GM12878 (cell line): ENCODE results near the gene UBQLN1. TPM values are rescaled to one million over a fixed set of nuclear protein-coding genes. Genes with fewer than 3 reads are reported as not detected.

ENCODE experiments used
- ATAC-seq: fragments of 200-7000 bp; cut with Tn5 transposase; 3 replicates; pipeline ENCODE4 v1.9.1; 2020; ENCODE audit warnings: mild to moderate bottlenecking, moderate library complexity
- BruUV-seq: library from RNA; stranded (reverse); fragments of 400-500 nt; replicated peaks from 2 replicates; lab custom pipeline; 2021; lab: Mats Ljungman, UMichigan
- CTCF ChIA-PET: fragments of 300-600 bp; sonication (Branson Sonifier 250); formaldehyde crosslinking; extraction: SDS; loops from one replicate; lab custom pipeline; 2021; ENCODE audit warnings: inconsistent platforms; lab: Yijun Ruan, JAX
- POLR2A ChIA-PET: fragments of 350-600 bp; formaldehyde crosslinking; extraction: SDS; loops from one replicate; lab custom pipeline; 2021; ENCODE audit warnings: inconsistent platforms; lab: Charles Lee
- RAD21 ChIA-PET: fragments of 300-600 bp; sonication (Branson Sonifier 250); formaldehyde crosslinking; loops from one replicate; lab custom pipeline; 2023; ENCODE audit warnings: antibody characterized with exemption; ENCODE audit not compliant: unreplicated experiment; lab: Charles Lee
- SMC1A ChIA-PET: fragments of 300-600 bp; sonication (Branson Sonifier 250); formaldehyde crosslinking; loops from one replicate; lab custom pipeline; 2023; ENCODE audit not compliant: unreplicated experiment, uncharacterized antibody; lab: Charles Lee
- DNase-seq: peaks from one replicate; pipeline ENCODE4 v3.0.0-alpha.2; 2011; ENCODE audit warnings: low read depth, low spot score
- FAIRE-seq: peaks from 3 replicates; lab custom pipeline; 2011; peaks lifted over from hg19 to GRCh38; lab: Jason Lieb, UNC
- H2AFZ ChIP-seq: 2 replicates; pipeline ENCODE4 v1.6.0; 2011; ENCODE audit warnings: low read depth, low read length, control low read depth; ENCODE audit not compliant: control insufficient read depth
- H3K27ac ChIP-seq: 2 replicates; pipeline ENCODE4 v1.5.1; 2011; ENCODE audit warnings: control low read depth; ENCODE audit not compliant: control insufficient read depth, insufficient read depth
- H3K27me3 ChIP-seq, 2 experiments: replicated peaks in 1 of 2; 2 replicates each; pipeline versions ENCODE4 v1.6.0 to v1.6.1; 2011; ENCODE audit warnings: low read length in 1 of 2; ENCODE audit not compliant: control insufficient read depth in 2 of 2, insufficient read depth in 2 of 2
- H3K36me3 ChIP-seq, 2 experiments: 2 replicates each; pipeline ENCODE4 v1.5.1; 2011; ENCODE audit warnings: low read length in 1 of 2; ENCODE audit not compliant: control insufficient read depth in 2 of 2, insufficient read depth in 2 of 2
- H3K4me1 ChIP-seq: 2 replicates; pipeline ENCODE4 v1.6.1; 2011; ENCODE audit warnings: mild to moderate bottlenecking, low read length, moderate library complexity, mixed read lengths; ENCODE audit not compliant: control insufficient read depth, insufficient read depth
- H3K4me2 ChIP-seq: 2 replicates; pipeline ENCODE4 v1.6.0; 2011; ENCODE audit warnings: control low read depth; ENCODE audit not compliant: control insufficient read depth, insufficient read depth
- H3K4me3 ChIP-seq: fragments of 200-600 bp; sonication (generic); 2 replicates; pipeline ENCODE4 v1.5.1; 2016
- H3K79me2 ChIP-seq: 2 replicates; pipeline ENCODE4 v1.6.0; 2011; ENCODE audit warnings: low read length; ENCODE audit not compliant: control insufficient read depth, insufficient read depth
- H3K9ac ChIP-seq: 2 replicates; pipeline ENCODE4 v1.8.0; 2011; ENCODE audit warnings: low read length, control low read depth, mixed read lengths; ENCODE audit not compliant: control insufficient read depth, insufficient read depth
- H3K9me3 ChIP-seq: replicated peaks from 3 replicates; pipeline ENCODE4 v1.5.1; 2011; ENCODE audit warnings: mild to moderate bottlenecking, low read length; ENCODE audit not compliant: control insufficient read depth, insufficient read depth
- H4K20me1 ChIP-seq: 2 replicates; pipeline ENCODE4 v1.6.0; 2011; ENCODE audit not compliant: control insufficient read depth, insufficient read depth
- CHD2 ChIP-seq: IDR thresholded peaks from 2 replicates; pipeline ENCODE4 v1.6.1; 2011; ENCODE audit warnings: low read depth, low read length, improper control_type of control experiment, borderline replicate concordance
- FOS ChIP-seq: IDR thresholded peaks from 3 replicates; pipeline ENCODE4 v1.6.1; 2011; ENCODE audit warnings: borderline replicate concordance; ENCODE audit not compliant: insufficient read length; ENCODE audit errors: extremely low read depth
- FOXM1 ChIP-seq: IDR thresholded peaks from 2 replicates; pipeline ENCODE4 v1.6.1; 2012; ENCODE audit warnings: low read depth, mild to moderate bottlenecking, inconsistent platforms, low read length, moderate library complexity
- GATAD2B ChIP-seq: fragments of 450-650 bp; conservative IDR thresholded peaks from 2 replicates; pipeline ENCODE4 v1.6.1; 2017; ENCODE audit warnings: low read depth, mild to moderate bottlenecking, moderate library complexity
- JUNB ChIP-seq: IDR thresholded peaks from 2 replicates; pipeline ENCODE4 v1.6.1; 2016; ENCODE audit warnings: antibody characterized with exemption, mild to moderate bottlenecking
- MEF2B ChIP-seq: fragments of 450-650 bp; IDR thresholded peaks from 2 replicates; pipeline ENCODE4 v1.6.1; 2018; ENCODE audit warnings: mild to moderate bottlenecking, moderate library complexity; ENCODE audit not compliant: partially characterized antibody, poor library complexity, severe bottlenecking
- POLR2A ChIP-seq: IDR thresholded peaks from 2 replicates; pipeline ENCODE4 v1.6.1; 2011; ENCODE audit warnings: low read depth, mild to moderate bottlenecking, low read length
- RFX5 ChIP-seq: IDR thresholded peaks from 2 replicates; pipeline ENCODE4 v1.6.1; 2011; ENCODE audit warnings: low read depth, low read length, improper control_type of control experiment
- SMAD5 ChIP-seq: IDR thresholded peaks from 2 replicates; pipeline ENCODE4 v1.6.1; 2016; ENCODE audit warnings: antibody characterized with exemption, low read depth
- SMARCA5 ChIP-seq: fragments of 450-650 bp; IDR thresholded peaks from 2 replicates; pipeline ENCODE4 v1.6.1; 2017; ENCODE audit warnings: mild to moderate bottlenecking
- TARDBP ChIP-seq: IDR thresholded peaks from 2 replicates; pipeline ENCODE4 v1.6.1; 2016; ENCODE audit warnings: borderline replicate concordance
- YBX1 ChIP-seq: fragments of 450-650 bp; IDR thresholded peaks from 2 replicates; pipeline ENCODE4 v1.6.1; 2016; ENCODE audit warnings: antibody characterized with exemption
- ZNF384 ChIP-seq: IDR thresholded peaks from 2 replicates; pipeline ENCODE4 v1.6.1; 2012; ENCODE audit warnings: low read depth, mild to moderate bottlenecking, low read length, improper control_type of control experiment, borderline replicate concordance
- WGBS: methylation state at CpG from one replicate; pipeline ENCODE4 v1.1.6; 2016; ENCODE audit warnings: low lambda C conversion rate; ENCODE audit not compliant: insufficient replicate concordance, insufficient coverage; ENCODE audit errors: missing lambda C conversion rate; 5-methylcytosine and 5-hydroxymethylcytosine counted together
- in situ Hi-C: fragments of 300-500 bp; cut with MboI; formaldehyde crosslinking; loops from 9 replicates; pipeline ENCODE4 v1.14.3; 2018; ENCODE audit warnings: mixed read lengths
- intact Hi-C: fragments of 100-400 bp; cut with micrococcal nuclease; formaldehyde crosslinking; loops from one replicate; pipeline ENCODE4 v1.14.2; 2022; ENCODE audit not compliant: unreplicated experiment
- polyA plus RNA-seq, 11 experiments: library from polyadenylated mRNA; depleted of rRNA in 4 of 11; unstranded in 6 of 11; stranded (reverse) in 5 of 11; fragments of >200 nt; fragmentation: Nextera tagmentation in 4 of 11; fragmentation: Illumina TruSeq in 1 of 11; extraction: Ambion mirVana in 4 of 11; extraction: Trizol in 1 of 11; gene quantifications; 1 replicate in 1 of 11; 2 replicates in 10 of 11; pipeline versions ENCODE4 v1.2.1 to v1.2.3, GENCODE V29; 2011 to 2016; ENCODE audit warnings: inconsistent platforms in 2 of 11, missing spikeins in 2 of 11, low read depth in 1 of 11
- total RNA-seq, 4 experiments: library from RNA; depleted of rRNA in 3 of 4; stranded (reverse); fragments of >200 nt in 3 of 4; fragmentation: Illumina TruSeq in 1 of 4; extraction: Trizol in 1 of 4; gene quantifications; 2 replicates each; pipeline versions ENCODE4 v1.2.1 to v1.2.3, GENCODE V29; 2013 to 2021
- TF ChIP-seq, protein P1 (sequence below): fragments of 450-650 bp; conservative IDR thresholded peaks from 2 replicates; pipeline ENCODE4 v1.6.1; 2017; ENCODE audit warnings: mild to moderate bottlenecking, moderate library complexity
- TF ChIP-seq, protein P2 (sequence below): fragments of 450-650 bp; IDR thresholded peaks from 2 replicates; pipeline ENCODE4 v1.6.1; 2016; ENCODE audit warnings: mild to moderate bottlenecking

Gene UBQLN1
- total and polyA plus RNA-seq, 10 of the 15 experiments (the other 5 are each of a cell fraction or from before 2014, with no cell fraction given): 12.4 to 118 (median 66.1) TPM

DNA sequence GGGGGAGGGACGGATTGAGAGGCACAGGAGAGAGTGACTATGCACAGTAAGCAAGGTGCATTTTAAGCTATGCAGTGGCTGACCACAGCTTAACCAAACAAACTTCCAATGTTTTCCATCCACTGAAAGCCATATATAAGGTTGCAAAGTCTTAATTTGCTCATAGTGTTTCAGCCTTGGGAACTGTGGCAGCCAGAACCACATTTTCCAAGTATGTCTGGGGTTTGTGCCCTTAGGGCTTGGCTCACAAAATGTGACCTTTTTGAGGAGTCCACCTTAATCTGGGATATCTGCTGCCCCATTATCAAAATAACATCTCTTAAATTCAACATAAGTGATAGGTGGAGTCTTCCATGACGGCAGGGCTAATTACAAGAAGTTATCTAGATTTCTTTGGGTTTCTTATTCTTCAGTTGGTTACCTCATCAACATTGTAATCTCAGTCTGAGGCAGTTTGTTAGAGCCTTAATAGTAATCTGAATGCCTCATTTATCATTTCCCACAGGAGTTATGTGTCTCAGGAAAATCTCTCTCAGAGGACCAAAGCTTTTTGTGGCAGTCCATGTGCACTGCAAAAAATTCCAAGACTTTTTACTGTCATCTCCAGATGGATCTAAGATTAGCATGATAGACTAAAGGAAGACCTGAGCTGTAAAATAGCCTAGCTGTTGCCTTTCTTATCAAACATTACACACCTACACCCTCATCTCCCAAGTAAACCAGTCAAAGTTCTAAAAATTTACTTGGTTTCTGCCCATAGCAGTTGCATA, 15.2 kb upstream of the UBQLN1 start:
- Histone ChIP-seq H3K4me2 (no peak overlapping the region), H3K9me3 (no peaks in the 10 kb centered on the region; the same call in 2 of the 3 replicates), H2AFZ (no peak overlapping the region), H3K4me1 (no peaks in the 10 kb centered on the region), H3K4me3 (no peak overlapping the region), H3K79me2 (no peaks in the 10 kb centered on the region), H4K20me1 (no peaks in the 10 kb centered on the region), H3K27me3 (no peaks in the 10 kb centered on the region), H3K9ac (no peak overlapping the region), H3K36me3 (no peaks in the 10 kb centered on the region), H3K27ac (no peak overlapping the region)
- BruUV-seq: no TSS peak
- FAIRE-seq: no peak
- CTCF ChIA-PET: no interaction called here
- in situ Hi-C loops: no loop called here
- intact Hi-C loops: no loop called here
- DNase-seq: no peak
- TF ChIP-seq RFX5: no peak
- no peak for TF ChIP-seq SMAD5
- TF ChIP-seq POLR2A: no peak
- TF ChIP-seq TARDBP: no peak
- no peak for TF ChIP-seq FOS
- TF ChIP-seq GATAD2B: no peak
- TF ChIP-seq ZNF384: no peak
- TF ChIP-seq JUNB: no peak
- TF ChIP-seq, protein P1, sequence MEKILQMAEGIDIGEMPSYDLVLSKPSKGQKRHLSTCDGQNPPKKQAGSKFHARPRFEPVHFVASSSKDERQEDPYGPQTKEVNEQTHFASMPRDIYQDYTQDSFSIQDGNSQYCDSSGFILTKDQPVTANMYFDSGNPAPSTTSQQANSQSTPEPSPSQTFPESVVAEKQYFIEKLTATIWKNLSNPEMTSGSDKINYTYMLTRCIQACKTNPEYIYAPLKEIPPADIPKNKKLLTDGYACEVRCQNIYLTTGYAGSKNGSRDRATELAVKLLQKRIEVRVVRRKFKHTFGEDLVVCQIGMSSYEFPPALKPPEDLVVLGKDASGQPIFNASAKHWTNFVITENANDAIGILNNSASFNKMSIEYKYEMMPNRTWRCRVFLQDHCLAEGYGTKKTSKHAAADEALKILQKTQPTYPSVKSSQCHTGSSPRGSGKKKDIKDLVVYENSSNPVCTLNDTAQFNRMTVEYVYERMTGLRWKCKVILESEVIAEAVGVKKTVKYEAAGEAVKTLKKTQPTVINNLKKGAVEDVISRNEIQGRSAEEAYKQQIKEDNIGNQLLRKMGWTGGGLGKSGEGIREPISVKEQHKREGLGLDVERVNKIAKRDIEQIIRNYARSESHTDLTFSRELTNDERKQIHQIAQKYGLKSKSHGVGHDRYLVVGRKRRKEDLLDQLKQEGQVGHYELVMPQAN: no peak
- no peak for TF ChIP-seq SMARCA5
- TF ChIP-seq CHD2: no peak
- no peak for TF ChIP-seq MEF2B
- TF ChIP-seq, protein P2, sequence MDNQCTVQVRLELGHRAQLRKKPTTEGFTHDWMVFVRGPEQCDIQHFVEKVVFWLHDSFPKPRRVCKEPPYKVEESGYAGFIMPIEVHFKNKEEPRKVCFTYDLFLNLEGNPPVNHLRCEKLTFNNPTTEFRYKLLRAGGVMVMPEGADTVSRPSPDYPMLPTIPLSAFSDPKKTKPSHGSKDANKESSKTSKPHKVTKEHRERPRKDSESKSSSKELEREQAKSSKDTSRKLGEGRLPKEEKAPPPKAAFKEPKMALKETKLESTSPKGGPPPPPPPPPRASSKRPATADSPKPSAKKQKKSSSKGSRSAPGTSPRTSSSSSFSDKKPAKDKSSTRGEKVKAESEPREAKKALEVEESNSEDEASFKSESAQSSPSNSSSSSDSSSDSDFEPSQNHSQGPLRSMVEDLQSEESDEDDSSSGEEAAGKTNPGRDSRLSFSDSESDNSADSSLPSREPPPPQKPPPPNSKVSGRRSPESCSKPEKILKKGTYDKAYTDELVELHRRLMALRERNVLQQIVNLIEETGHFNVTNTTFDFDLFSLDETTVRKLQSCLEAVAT: no peak
- TF ChIP-seq FOXM1: no peak
- no peak for TF ChIP-seq YBX1
- POLR2A ChIA-PET: no interaction called here
- SMC1A ChIA-PET: no interaction called here
- no peak for ATAC-seq
- RAD21 ChIA-PET: no interaction called here
- WGBS: 10% methylated on average over 2 of the region's 2 CpGs
